Measurements from ENCODE around the gene HERC2. TPM values are rescaled to one million over a fixed set of nuclear protein-coding genes. Genes with fewer than 3 reads are reported as not detected.
A peak's percentile ranks its signal among the peaks of the same experiment; 100 is the strongest.
"Not testable (repeated sequence)": the region's sequence is repeated elsewhere in the genome, so short reads cannot be mapped to it uniquely, and the experiment has no call there.

The HERC2 gene
- total RNA-seq, 1 donor from 2014 or later = 54.5 TPM

DNA sequence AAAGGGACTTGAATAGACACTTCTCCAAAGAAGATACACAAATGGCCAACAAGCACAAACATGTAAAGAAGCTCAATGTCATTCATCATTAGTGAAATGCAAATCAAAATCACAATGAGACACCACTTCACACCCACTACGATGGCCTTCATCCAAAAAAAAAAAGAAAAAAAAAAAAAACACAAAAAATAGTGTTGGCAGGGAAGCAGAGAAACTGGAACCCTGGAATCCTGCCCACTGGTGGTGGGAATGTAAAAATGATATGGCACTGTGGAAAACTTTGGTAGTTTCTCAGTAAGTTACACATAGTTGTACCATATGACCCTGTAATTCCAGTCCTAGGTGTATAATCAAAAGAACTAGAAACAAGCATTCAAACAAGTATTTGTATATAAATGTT is 94.7 kb downstream of the HERC2 start:
- DNase-seq = peak; percentile 15

DNA sequence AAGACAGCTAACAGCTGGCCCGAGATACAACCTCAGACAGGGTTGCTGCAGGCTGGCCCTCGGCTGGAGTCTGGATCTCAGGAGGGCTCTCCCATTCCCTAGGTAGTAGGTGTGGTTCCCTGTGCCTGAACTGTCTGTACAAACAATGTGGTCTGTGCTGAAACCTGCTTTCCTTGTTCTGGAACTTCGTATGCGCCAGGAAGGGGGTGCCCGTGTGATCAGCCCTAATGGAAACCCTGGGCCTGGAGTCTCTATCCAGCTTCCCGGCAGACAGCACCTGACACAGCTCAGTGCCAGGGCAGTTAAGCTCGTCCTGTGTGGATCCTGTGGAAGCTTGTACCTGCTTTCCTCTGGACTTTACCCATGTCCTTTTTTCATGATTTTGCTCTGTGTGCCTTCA is 99.4 kb downstream of the HERC2 start:
- peak; percentile 27 for DNase-seq

DNA sequence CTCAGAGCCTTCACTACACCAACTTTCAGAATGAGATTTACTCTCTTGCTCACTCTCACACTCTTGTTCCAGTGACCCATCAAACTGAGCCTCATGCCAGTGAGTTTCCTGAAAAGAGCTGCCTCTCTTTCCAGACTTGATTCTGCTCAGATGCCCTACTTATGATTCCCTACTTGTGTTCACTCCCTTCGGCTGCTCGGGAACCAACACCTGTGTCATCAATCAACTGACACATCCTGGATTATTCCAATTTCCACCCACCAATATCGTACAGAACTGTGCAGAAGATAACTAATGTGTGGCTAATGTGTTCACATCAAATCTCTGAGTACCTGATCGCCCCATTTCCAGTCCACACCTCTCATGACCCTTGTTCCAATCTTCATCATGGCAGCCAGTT is 100.3 kb downstream of the HERC2 start:
- DNase-seq = not testable (repeated sequence)

DNA sequence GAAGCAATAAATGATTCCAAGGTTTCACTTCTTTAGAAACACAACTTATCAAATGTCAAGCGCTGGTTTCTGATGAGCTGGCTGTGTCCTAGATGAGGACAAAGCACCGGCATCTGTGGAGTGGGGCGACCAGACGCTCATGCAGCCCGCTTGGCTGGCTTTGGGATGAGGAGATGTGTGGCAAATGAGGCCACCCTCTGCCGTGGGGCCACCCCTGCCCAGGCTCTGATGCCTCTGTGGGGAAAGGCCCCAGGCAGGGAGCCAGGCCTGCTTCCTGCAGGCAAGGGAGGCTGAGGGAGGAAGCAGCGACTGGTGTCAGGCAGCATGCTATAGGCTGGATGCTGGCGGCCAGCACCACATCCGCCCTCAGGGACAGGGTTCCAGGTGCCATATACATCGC is 102.9 kb downstream of the HERC2 start:
- no peak for DNase-seq

DNA sequence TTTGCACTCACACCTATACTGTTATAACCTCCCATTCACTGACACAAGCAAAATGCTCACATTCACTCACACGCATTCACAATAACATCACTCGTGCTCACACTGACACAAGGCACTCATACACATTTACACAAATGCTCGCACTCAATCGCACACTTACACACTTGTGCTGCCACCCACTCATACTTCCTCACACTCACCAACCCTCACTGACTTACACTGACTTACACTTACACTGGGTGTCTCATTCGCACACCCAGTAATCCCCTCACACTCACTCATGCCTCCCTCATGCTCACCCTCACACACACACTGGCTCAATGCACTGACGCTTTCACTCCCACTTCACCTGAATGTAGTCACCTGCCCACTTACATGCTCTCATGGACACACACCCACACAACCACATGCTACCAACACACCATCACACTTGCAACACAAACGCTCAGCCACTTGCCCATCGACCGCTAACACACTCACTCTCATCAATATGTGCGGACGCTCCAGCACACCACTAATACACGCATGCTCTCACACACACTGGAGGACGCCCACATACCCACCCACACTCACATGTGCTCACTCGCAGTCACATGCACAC is 104.9 kb downstream of the HERC2 start:
- not testable (repeated sequence) for DNase-seq

DNA sequence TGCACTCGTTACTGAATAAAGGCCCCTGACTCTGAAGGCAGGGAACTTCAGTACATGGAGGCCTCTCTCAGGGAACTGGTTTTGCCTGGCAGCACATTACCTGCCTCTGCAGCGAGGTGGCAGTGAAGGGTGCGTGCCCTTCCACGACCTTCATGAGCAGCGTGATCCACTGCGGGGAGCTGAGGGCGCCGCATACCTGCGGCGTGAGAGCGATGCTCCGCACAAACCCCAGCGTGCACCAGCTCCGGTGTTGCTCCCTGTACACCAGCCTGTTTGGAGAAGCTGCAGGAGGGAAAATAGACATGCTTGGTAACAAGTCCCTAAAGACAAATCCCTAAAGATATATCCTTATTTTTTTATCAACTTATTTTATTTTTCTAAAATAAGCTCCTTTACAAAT is 106.5 kb downstream of the HERC2 start:
- not testable (repeated sequence) for DNase-seq

DNA sequence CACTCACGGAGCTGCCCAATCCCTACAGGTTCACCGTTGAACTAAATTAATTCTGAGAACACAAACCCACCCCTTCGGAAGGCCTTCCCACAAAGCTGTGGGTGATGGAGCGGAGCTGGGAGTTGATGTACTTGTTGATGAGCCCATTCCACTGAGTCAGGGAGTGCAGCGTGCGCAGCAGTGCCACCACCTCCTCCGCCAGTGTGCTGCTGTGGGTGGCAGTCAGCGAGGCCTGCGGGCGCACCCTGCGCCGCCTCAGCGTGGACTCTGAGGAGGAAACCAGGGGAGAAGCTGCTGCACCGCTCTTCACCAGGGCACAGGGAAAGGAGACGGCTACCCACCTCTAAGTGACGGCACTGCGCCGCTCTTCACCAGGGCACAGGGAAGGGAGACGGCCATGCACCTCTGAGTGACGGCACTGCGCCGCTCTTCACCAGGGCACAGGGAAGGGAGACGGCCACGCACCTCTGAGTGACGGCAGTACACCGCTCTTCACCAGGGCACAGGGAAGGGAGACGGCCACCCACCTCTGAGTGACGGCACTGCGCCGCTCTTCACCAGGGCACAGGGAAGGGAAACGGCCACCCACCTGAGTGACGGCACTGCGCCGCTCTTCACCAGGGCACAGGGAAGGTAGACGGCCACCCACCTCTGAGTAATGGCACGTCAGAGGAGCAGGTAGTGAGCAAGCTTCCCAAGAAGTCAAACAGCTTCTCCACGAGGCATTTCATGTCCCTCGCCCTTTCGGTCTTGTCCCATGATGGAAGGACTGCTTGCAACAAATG is 107.8 kb downstream of the HERC2 start:
- DNase-seq = not testable (repeated sequence)

DNA sequence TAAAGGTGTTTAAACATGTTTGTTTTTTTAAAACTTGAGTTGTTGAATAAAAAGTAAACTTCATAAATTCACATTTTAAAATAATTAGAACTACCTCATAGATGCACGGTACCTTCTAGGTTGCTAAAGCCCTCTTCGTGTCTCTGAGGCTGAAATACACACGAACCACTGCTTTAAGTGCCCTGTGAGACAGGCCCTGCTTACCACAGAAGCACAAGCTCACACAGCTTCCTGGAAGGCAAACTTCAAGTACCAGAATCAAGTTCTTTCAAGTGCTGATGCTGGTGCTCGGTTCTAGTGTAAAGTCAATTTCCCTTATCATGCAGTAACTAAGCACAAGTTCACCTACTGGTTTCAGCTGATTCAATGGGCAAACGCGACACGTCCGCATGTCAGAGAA is 108.6 kb downstream of the HERC2 start:
- not testable (repeated sequence) for DNase-seq

DNA sequence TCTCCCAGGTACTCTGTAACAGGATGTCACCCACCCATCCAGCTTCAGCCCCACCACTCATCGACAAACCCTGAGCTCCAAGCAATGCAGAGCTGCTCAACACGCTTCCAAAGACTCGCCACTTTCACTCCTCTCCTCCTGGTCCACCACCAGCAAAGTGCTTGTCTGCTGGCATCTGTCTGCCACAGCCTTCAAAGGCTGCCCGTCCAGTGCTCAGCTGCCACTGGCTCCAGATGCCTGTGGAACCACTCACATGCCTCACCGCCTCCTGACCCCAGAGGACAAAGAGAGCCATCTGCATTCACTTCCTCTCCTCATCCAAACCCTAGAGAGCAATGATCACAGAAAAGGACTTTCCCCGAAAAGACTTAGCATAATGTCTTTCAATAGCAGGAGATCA is 113.4 kb downstream of the HERC2 start:
- no peak for DNase-seq

DNA sequence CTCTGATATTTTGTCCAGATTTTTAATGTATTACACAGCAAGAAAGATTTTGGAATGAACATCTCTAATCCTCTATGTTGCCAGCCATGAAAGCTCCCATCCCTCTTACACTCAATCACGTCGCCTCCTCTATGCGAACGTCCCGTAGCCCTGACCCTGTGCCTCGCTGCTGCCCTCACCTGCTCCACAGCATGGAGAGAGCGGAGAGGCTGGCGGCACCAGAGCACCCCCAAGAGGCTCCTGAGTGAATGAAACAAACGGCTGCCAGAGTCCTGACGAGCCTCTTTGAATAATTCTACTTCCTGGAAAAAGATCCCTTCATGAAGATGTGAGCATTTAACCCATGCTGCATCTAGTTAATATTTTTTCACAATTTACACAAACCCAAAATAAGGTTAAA is 116.3 kb downstream of the HERC2 start:
- not testable (repeated sequence) for DNase-seq

DNA sequence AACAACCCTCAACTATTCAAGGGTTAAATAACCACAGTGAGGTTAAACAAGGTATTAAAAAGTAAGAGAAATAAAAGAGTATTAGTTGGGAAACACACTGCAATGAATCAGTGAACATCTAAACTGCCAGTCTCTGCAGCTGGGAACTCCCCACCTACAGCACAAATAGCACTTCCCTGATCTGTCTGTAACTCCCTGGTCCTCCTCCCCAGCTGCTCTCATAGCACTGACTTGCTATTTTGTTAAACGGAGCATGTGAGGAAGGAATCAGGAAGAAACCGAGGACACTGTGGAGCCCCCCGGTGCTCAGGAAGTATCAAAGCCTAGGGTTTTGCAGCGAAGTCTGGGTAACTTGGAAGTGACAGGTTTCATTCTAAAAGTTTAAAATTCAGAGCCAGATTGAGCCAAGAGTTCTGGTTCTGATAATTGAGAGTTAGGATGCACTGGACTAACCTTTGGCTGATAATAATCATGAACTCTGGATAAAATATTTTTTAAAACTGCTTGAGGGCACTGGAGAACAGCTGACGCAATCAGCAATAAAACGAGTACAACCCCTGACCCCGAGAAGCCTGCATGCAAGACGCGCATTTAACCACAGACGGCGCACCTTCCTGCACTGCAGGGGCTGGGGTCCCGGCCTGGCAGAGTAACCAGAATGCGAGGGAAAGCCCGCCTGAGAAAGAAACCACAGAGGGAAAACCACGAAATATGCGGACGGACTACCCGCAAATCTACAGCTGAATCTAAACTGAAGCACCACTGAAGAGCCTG is 118.7 kb downstream of the HERC2 start:
- DNase-seq = not testable (repeated sequence)

DNA sequence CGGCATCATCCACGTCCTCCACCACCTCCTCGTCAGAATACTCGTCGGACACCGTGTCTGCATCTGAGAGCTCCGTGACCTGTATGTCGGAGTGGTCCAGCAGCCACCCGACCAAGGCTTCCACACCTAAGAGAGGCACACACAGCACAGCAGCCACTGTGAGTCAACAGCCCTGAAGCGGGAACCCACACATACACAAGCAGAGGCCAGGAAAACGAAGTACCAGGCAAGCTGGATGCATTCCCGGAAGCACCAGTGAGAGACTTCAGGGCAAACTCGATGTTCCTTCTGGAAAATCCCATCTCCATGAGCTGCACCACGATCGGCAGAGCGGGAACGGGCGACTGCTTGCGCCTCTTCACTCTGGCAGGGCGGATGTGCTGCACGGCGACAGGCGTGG is 119.9 kb downstream of the HERC2 start:
- DNase-seq = not testable (repeated sequence)

DNA sequence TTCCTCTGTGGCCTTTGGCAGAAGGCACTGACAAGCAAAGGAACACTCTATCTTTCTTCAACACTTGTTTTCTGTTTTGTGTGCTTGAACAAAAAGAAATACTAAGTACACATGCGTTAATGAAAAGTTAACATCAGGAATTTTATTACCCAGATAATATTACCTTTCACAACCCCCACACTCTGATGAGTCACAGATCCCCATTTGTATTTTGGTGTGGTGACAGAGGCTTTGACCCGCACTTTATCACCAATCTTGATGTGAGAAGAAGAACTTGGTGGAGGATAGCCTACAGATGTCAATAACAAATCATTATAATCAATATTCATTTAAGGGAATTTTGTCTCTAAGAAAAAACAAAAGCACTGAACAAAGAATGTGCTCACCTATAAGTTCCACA is 123.8 kb downstream of the HERC2 start:
- not testable (repeated sequence) for DNase-seq

DNA sequence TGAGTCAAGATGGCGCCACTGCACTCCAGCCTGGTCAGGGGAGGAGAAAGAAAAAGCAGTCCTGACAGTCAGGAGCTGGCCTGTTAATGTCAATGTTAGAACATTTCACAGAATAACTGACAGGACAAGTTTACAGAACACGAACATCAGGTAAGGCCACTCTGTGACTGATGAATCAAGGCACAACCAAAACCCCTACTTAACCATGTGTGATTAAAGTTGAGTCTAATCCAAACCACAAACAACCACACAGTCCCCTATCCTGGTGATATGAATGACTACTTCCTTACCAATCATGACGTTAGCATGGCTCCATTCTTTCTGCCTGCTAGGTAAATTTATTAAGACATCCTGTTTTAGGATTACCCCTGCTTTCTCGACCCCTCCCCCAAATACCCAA is 124.3 kb downstream of the HERC2 start:
- DNase-seq = not testable (repeated sequence)

DNA sequence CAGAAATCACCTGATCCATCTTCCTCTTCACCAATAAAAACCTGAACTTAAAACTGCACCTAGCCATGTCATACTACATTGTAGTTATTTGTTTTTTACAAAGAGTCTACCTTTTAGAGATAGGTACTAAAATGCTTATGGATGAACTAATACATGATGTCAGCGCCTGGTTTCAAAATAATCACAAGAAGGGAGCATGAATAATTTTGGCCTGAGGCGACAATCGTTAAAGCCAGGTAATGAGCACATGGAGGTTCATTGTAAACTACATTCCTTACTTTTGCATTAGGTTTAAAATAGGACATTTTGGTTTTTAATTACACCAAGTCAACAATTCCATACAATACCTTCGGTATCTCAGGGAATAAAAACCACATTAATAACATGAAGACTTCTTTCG is 125.4 kb downstream of the HERC2 start:
- not testable (repeated sequence) for DNase-seq

DNA sequence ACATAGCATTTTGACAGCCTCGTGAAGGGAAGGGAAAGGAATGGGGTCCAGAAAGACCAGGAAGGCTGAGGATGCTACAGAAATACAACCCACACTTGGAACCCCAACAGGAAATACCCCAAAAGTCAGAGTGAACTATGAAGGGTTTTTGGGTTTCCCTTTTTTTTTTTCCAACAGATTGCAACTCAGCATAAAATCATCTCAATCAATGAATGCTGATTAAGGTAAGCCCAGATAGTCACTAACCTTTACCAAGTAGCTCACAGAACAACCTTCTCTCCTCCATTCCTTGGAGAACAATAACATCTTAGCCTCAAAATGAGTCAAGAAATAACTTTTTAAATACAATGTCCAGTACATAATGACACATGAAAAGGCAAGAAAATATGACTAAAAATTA is 129.2 kb downstream of the HERC2 start:
- DNase-seq = no peak

DNA sequence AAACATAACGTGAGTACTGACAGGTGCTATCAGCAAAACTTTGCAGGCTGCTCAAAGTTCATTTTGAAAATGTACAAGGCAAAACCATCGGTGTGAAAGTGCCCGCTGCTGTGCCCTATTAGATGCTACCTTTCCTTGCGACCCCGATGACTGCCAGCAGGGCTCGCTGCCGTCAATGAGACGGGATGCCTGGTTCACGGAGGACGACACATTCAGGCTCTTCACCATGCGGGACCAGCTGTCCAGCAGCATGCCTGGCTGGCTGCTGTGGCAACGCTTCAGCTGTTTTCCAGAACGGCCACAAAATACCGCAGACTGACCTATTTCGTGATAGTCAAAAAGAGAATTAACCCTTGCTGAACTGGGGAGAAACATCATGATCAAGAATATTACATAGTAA is 130.1 kb downstream of the HERC2 start:
- DNase-seq = peak; percentile 94

DNA sequence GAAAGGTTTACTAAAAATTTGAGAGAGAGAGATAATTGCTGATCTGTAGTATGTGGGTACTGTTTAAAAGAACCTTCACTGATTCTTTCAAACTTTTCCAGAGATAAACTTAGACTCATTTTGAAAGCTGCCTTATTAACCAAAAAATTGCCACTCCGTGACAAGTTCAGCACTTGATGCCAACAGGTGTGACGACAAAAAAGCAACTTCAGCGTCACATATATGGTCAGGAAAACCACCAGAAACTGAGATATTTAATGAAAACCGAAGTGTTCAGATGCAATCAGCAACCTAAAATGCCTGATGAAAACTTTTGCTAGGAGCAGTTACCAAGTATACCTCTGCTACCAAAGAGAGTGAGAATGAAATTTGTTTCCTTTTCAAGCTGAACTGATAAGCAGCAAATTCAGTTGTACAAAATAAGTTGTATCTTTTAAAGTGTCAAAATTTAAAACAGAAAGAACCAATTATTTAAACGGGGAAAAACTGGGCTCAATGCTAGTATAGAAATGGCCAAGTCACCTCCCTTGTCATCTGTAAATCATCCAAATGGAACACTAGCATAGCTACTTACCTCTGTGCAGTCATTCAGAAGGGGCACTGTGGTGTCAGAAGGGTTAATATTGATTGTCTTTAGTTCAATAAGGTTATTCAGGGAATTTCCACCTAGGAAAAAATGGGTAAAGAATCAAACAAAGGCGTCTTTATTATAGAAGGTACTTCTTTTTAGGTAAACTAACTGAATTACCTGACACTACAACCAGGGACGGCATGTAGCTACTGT is 131.4 kb downstream of the HERC2 start:
- DNase-seq = no peak

DNA sequence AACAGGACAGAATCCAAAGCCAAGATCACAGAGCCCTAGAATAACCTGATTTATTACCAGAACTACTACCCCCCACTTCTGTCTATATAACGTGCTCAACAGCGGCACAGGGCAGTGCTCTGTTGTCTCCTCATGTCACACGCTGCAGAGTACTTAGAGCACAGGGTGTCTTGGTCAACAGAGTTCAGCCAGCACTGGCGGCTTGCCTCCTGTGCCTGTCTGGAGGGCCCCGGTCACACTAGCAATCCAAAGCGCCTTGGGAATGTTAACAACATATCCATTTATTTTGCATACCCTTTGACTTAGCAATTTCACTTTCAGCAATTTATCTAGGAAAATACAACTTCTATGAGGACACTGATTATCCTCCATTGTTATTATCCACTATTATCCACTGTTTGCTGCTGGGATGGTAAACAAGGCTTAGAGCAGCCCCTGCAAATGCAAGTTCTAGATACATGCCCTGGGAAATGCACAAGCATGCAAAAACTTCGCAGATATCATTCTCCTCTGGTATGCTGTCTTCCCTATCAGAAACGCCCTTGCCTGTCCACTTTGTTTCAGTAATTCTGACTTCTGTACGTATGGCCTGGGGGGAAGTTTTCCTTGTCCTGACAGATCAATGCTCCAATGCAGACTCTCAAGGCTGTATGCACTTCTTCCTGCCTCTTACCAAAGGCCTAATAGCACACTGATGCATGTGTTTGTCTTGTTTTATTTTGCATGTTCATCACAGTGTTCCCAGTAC is 136.7 kb downstream of the HERC2 start:
- no peak for DNase-seq

DNA sequence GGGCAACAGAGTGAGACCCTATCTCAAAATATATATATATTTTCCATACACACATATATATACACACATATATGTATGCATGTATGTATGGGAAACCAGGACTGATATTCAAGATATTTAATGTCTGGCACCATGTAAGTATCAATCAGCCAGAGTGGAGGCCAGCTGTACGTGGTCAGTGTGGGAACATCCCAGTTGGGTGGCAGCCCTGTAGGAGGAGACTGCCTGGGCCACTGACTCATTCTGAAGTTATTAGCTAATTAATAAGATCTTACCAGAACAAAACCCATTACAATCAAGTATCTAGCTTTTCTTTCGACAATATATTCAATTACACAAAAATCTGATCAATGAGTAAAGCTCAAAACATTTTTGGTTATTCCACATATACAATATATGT is 137.8 kb downstream of the HERC2 start:
- no peak for DNase-seq

DNA sequence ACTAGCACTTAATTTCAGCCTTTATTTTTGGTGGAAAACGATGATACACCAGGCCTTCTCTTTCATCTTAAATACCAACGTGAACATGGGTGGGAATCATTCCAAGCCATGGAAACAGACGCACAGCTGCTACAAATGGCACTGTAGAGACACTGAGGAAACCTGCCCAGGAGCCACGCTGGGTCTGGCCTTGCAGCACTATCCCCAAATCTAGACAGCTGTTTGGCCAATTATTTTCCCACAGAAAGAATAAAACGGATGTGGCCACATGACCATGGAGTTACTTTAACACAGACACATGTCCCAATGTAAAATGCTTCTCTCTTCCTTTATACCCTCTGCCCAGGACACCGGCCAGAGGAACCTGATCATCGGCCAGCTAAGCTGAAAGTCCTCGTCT is 139.2 kb downstream of the HERC2 start:
- DNase-seq = no peak

DNA sequence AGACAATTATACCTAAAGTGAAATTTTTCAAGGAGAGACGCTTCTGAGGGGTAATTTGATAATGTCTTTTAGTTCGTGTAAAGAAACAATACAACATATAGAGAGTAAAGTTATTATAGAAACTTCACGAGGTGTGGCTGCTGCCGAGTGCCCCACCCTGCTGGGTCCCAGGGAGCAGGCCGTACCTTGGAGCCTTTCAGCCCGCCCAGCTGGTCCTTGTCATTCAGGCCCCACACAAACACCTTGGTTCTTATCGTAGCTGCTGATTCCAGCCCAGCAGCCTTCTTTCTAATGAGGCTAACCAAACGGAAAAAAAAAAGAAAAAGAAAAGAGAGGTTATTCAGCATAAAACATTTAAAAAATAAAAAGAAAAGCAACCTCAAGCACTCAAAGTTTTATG is 139.8 kb downstream of the HERC2 start:
- no peak for DNase-seq
